ENCODE measurements around the gene NDUFAB1.

DNA sequence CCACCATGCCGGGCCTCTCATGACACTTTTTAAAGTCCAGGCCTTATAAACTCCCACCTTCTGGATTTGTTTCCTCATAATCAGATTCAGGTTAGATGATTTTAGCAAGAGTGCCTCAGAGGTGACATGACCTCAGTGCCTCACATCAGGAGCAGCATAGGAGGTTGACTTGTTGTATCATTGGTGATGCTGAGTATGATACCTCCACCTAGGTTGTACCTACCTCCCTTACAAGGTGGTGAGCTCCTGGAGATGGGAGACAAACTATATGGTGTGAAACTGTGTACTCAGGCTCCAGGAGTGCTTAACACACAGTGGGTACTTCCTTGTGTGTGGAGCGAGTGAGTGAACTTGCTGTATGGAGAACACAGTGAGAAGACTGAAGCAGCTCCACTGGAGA, 18.6 kb downstream of the NDUFAB1 start:
- TF ChIP-seq, protein P1, sequence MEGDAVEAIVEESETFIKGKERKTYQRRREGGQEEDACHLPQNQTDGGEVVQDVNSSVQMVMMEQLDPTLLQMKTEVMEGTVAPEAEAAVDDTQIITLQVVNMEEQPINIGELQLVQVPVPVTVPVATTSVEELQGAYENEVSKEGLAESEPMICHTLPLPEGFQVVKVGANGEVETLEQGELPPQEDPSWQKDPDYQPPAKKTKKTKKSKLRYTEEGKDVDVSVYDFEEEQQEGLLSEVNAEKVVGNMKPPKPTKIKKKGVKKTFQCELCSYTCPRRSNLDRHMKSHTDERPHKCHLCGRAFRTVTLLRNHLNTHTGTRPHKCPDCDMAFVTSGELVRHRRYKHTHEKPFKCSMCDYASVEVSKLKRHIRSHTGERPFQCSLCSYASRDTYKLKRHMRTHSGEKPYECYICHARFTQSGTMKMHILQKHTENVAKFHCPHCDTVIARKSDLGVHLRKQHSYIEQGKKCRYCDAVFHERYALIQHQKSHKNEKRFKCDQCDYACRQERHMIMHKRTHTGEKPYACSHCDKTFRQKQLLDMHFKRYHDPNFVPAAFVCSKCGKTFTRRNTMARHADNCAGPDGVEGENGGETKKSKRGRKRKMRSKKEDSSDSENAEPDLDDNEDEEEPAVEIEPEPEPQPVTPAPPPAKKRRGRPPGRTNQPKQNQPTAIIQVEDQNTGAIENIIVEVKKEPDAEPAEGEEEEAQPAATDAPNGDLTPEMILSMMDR (IDR thresholded peaks at IDR 0.05; ENCODE audit: low read depth, low read length): no peak
- TF ChIP-seq MYC (IDR thresholded peaks at IDR 0.05; ENCODE audit: low read depth, low read length) (no peak), POLR2A (IDR thresholded peaks at IDR 0.05; ENCODE audit: extremely low read depth, insufficient read length) (no peak)
- TF ChIP-seq, protein P2, sequence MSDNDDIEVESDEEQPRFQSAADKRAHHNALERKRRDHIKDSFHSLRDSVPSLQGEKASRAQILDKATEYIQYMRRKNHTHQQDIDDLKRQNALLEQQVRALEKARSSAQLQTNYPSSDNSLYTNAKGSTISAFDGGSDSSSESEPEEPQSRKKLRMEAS (IDR thresholded peaks at IDR 0.05; ENCODE audit: low read depth, low read length): no peak

Measured in NB4 (cell line).